Mesothelial cell of epicardium (in vitro differentiated cells): Measurements from ENCODE around the gene SIPA1L3. TPM values are rescaled to one million over a fixed set of nuclear protein-coding genes. Genes with fewer than 3 reads are reported as not detected.

ENCODE experiments used
- DNase-seq, 2 experiments: peaks; one replicate each; pipeline ENCODE4 v3.0.0; 2021; ENCODE audit warnings: low spot score in 2 of 2; ENCODE audit not compliant: unreplicated experiment in 2 of 2
- H3K27ac Mint-ChIP-seq: 2 replicates; pipeline ENCODE4 v1.8.0; 2021; ENCODE audit warnings: mixed read lengths
- H3K27me3 Mint-ChIP-seq: 2 replicates; pipeline ENCODE4 v1.8.0; 2021; ENCODE audit warnings: low read depth, mixed read lengths
- H3K36me3 Mint-ChIP-seq: 2 replicates; pipeline ENCODE4 v1.8.0; 2021; ENCODE audit warnings: mixed read lengths
- H3K4me1 Mint-ChIP-seq: 2 replicates; pipeline ENCODE4 v1.8.0; 2021; ENCODE audit warnings: mixed read lengths
- H3K4me3 Mint-ChIP-seq: 2 replicates; pipeline ENCODE4 v1.8.0; 2021; ENCODE audit warnings: mild to moderate bottlenecking, moderate library complexity, mixed read lengths
- H3K9me3 Mint-ChIP-seq: 2 replicates; pipeline ENCODE4 v1.8.0; 2021; ENCODE audit warnings: mixed read lengths
- total RNA-seq: library from RNA; stranded (reverse); gene quantifications from 3 replicates; pipeline ENCODE4 v1.2.1, GENCODE V29; 2021
- TF ChIP-seq, protein P1 (sequence below): fragments of 200-600 bp; sonication (generic); IDR thresholded peaks from one replicate; pipeline ENCODE4 v1.5.0; 2021; ENCODE audit warnings: antibody characterized with exemption; ENCODE audit not compliant: unreplicated experiment

The SIPA1L3 gene
- total RNA-seq, 1 donor from 2014 or later = 58.2 TPM

DNA sequence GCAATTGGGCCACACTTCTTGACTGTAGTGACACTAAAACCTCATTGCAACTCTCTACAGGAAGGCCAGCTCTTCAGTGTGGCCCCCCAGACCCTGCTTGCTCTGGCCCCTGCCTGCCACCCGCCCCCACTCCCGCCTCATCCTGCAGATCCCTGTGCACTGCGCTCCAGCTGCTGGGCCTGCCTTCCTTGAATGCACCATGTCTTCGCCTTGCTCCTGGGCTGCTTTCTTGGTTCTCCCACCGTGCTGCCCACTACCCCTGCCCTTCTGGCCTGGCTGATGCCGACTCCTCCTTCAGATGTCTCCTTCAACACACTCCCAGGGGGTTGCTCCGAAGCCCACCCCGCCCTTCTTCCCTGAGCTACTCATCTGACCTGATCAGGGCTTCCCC lies 98.2 kb downstream of the SIPA1L3 start:
- no peaks in the 10 kb centered on the region for H3K9me3 Mint-ChIP-seq
- H3K27me3 Mint-ChIP-seq = no peaks in the 10 kb centered on the region
- no peaks in the 10 kb centered on the region for H3K4me1 Mint-ChIP-seq
- H3K4me3 Mint-ChIP-seq = peak overlapping the region; percentile 8
- no peak overlapping the region for H3K27ac Mint-ChIP-seq
- TF ChIP-seq, protein P1, sequence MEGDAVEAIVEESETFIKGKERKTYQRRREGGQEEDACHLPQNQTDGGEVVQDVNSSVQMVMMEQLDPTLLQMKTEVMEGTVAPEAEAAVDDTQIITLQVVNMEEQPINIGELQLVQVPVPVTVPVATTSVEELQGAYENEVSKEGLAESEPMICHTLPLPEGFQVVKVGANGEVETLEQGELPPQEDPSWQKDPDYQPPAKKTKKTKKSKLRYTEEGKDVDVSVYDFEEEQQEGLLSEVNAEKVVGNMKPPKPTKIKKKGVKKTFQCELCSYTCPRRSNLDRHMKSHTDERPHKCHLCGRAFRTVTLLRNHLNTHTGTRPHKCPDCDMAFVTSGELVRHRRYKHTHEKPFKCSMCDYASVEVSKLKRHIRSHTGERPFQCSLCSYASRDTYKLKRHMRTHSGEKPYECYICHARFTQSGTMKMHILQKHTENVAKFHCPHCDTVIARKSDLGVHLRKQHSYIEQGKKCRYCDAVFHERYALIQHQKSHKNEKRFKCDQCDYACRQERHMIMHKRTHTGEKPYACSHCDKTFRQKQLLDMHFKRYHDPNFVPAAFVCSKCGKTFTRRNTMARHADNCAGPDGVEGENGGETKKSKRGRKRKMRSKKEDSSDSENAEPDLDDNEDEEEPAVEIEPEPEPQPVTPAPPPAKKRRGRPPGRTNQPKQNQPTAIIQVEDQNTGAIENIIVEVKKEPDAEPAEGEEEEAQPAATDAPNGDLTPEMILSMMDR = no peak
- H3K36me3 Mint-ChIP-seq = no peaks in the 10 kb centered on the region
- no peak for DNase-seq

DNA sequence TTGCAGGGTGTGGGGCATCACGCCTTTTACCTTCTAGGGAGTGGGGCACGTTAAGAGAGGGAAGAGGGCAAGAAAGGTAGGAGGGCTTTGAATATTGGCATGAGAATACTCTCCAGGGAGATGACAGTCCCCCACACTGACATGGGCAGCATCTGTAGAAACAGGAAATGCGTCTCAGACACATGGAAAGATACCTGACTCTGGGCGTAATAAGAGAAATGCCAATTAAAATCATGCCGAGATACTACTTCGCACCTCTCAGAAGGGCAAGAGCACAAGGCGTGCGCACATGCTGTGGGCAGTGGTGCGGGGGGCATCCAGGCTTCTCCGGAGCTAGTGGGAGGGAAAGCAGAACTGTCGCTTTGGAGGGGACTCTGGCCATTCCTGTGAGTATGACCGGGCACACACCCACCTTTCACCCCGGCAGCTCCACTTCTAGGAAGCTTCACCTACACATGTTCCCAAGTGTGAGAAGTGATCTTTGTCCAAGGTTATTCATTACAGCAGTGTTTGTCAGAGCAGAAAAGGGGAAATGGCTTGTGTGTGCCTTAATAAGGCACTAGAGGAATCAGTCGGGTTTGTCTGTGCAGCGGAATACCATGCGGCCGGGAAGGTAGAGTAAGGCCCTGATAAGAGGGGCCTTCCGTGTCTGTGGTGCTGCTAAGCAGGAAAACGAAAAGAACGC lies 99.5 kb downstream of the SIPA1L3 start:
- H3K36me3 Mint-ChIP-seq = no peaks in the 10 kb centered on the region
- H3K27me3 Mint-ChIP-seq = no peaks in the 10 kb centered on the region
- TF ChIP-seq, protein P1 = no peak
- no peaks in the 10 kb centered on the region for H3K9me3 Mint-ChIP-seq
- DNase-seq = no peak
- no peak overlapping the region for H3K4me3 Mint-ChIP-seq
- H3K27ac Mint-ChIP-seq = no peak overlapping the region
- H3K4me1 Mint-ChIP-seq = no peaks in the 10 kb centered on the region

DNA sequence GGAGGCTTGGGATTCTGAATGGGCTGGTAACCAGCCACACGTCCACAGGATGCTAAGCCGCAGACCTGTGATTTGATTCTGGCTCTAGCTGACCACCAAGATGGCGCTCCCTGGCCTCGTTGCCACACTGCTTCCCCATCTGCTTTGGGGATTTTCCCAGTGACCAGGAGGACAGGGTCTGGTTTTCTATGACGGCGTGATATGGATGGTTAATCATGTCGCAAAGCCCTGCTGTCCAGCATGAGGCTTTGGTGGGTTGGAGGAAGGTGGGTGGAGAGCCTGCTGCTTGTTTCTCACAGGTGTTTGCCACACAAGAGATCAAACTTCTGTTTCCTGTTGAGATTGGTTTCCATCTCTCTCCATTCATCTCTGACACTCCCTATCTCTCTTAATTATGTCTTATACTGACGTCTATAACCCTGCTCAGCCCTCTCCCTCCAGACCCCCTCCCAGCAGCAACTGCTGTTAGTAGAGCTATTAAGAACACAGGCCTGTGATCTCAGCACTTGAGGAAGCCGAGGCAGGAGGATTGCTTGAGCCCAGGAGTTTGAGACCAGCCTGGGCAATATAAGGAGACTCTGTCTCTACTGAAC lies 102.7 kb downstream of the SIPA1L3 start:
- no peaks in the 10 kb centered on the region for H3K27me3 Mint-ChIP-seq
- H3K4me3 Mint-ChIP-seq = no peak overlapping the region
- H3K4me1 Mint-ChIP-seq = no peaks in the 10 kb centered on the region
- no peaks in the 10 kb centered on the region for H3K36me3 Mint-ChIP-seq
- H3K27ac Mint-ChIP-seq = peak overlapping the region; percentile 23
- H3K9me3 Mint-ChIP-seq = no peaks in the 10 kb centered on the region
- DNase-seq = no peak
- TF ChIP-seq, protein P1 = no peak

DNA sequence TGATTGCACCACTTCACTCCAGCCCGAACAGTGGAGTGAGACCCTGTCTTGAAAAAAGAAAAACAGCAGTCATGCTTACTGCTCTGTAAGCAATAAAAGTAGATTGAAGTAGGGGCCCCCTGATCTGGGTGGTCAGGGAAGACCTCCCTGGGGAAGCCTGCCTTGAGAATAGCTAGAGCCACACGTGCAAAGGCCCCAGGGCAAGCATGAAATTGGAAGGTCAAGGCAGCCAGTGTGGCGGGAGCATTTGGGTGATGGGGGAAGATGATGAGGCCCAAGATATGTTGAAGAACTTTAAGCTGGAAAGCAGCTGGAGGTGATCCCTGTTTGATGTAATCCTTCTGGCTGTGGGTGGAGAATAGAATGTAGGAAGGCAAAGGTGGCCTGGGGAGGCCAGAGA lies 104.4 kb downstream of the SIPA1L3 start:
- H3K4me3 Mint-ChIP-seq = no peak overlapping the region
- no peaks in the 10 kb centered on the region for H3K36me3 Mint-ChIP-seq
- no peaks in the 10 kb centered on the region for H3K4me1 Mint-ChIP-seq
- TF ChIP-seq, protein P1 = no peak
- no peak overlapping the region for H3K27ac Mint-ChIP-seq
- DNase-seq = no peak
- no peaks in the 10 kb centered on the region for H3K9me3 Mint-ChIP-seq
- H3K27me3 Mint-ChIP-seq = no peaks in the 10 kb centered on the region

DNA sequence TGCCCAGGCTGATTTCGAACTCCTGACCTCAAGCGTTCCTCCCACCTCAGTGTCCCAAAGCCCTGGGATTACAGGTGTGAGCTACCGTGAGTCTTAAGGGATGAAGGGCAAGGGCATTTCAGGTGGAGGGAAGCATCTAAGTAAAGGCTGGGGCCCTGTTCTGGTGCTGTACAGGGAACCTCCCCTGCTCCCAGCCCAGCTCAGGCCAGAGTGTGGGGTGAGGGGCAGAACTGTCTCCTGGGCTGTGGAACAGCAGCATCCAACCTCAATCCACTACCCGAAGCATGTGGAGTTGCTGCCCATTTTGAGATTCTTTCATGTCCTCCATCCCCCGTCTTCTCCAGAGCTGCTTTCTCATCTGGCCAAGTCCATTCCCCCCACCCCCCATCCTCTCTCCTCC lies 105.3 kb downstream of the SIPA1L3 start:
- no peak for DNase-seq
- Mint-ChIP-seq H3K4me3 (no peak overlapping the region), H3K36me3 (no peaks in the 10 kb centered on the region), H3K27me3 (no peaks in the 10 kb centered on the region), H3K4me1 (no peaks in the 10 kb centered on the region), H3K27ac (no peak overlapping the region), H3K9me3 (no peaks in the 10 kb centered on the region)
- TF ChIP-seq, protein P1 = no peak
